GM12872 (cell line): ENCODE data around the gene ADAT2.

Experiments
- TF ChIP-seq, protein P1 (sequence below): IDR thresholded peaks from 3 replicates; pipeline ENCODE4 v1.5.1; 2011; ENCODE audit warnings: low read depth, mild to moderate bottlenecking, low read length, moderate library complexity; ENCODE audit not compliant: insufficient read depth

Gene ADAT2

DNA sequence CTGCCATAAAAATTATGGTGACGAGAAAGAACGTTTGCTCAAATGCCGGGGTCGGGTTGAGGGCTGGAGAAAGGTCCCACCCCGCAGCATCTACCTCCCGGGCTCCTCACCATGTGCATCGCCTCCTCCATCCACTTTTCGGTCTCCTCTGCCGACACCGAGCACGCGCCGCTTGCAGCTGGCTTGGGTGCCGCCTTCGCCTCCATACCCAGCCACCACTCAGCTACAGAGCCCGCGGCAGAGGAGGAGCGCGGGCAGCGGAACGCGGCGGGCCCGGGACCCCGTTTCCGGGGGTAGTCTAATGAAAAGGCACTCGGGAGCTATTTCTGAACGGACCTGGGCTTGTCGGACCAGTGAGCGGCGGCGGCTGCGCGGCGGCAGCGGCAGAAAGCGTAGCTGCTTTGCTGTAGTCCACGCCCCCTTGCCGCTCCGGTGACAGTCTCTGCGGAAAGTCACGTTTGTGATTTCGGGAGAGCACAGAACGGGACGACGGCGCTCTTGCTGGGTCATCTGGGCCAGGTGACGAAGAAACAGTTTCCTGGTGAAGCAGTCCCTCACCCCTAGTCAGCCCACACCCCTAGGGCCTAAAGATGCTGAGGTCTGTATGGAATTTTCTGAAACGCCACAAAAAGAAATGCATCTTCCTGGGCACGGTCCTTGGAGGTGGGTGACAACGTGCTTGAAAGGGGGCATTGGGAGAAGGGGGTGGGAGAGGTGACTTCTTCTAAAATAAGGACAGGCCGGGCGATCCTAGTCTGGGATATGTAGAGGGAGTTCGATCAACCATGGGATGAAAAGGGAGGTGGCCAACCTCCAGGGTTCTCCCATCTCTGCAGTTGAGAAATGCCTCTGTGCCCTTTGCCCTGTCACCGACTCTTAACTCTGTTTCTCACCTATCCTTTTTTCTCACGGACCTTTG lies at the start of gene ADAT2, which contains the start of gene PEX3:
ADAT2 (minus strand) TSS at position 243 of the 919 bp plus-strand sequence; CDS start at position 206, 37 bp downstream.
PEX3 (plus strand) TSS at position 353 of the 919 bp plus-strand sequence; CDS start at position 591, 238 bp downstream.
- TF ChIP-seq, protein P1, sequence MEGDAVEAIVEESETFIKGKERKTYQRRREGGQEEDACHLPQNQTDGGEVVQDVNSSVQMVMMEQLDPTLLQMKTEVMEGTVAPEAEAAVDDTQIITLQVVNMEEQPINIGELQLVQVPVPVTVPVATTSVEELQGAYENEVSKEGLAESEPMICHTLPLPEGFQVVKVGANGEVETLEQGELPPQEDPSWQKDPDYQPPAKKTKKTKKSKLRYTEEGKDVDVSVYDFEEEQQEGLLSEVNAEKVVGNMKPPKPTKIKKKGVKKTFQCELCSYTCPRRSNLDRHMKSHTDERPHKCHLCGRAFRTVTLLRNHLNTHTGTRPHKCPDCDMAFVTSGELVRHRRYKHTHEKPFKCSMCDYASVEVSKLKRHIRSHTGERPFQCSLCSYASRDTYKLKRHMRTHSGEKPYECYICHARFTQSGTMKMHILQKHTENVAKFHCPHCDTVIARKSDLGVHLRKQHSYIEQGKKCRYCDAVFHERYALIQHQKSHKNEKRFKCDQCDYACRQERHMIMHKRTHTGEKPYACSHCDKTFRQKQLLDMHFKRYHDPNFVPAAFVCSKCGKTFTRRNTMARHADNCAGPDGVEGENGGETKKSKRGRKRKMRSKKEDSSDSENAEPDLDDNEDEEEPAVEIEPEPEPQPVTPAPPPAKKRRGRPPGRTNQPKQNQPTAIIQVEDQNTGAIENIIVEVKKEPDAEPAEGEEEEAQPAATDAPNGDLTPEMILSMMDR = no peak

DNA sequence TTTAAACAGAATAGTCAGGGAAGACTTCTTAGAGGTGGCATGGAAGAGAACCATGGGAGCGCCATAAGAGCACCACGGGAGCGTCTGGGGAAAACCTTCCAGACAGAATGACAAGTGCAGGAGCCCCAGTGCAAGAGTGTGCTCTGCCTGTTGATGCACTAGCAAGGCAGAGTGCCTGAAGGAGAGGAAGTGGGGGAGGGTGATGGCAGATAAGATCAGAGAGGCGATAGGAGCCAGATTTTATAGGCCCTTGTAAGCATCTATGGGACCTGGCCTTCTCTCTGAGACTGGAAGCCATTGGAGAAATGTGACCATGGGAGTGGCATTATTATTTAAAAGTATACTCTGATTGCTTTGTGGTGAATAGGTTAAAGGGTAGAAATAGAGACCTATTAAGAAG lies 47.9 kb upstream of the ADAT2 start:
- TF ChIP-seq, protein P1 = no peak

DNA sequence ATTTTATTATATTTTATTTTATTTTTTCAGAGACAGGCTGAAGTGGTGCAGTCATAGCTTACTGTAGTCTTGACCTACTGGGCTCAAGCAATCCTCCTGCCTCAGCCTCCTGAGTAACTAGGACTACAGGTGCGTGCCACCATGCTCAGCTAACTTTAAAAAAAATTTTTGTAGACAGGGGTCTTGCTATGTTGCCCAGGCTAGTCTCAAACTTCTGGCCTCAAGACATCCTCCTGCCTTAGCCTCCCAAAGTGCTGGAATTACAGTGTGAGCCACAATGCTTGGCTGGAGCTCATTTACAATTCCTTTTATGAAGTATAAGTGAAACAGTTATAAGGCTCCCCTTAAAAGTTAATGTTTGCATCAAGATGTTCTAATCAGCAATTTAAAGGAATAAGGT lies 46.5 kb upstream of the ADAT2 start:
- TF ChIP-seq, protein P1 = no peak

DNA sequence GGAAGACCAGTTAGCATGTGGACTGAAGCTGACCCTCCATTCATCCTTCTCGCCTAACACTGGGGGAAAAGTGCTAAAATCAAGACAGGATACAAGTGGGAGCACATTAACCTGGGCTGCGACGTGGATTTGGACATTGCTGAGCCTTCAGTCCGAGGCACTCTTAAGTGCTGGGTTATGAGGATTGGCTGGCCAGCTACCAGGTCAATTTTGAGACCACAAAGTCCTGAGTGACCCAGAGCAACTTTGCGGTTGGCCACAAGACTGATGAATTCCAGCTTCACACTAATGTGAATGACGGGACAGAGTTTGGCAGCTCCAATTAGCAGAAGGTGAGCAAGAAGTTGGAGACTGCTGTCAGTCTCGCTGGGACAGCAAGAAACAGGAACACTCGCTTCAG lies 40.3 kb upstream of the ADAT2 start:
- TF ChIP-seq, protein P1 = no peak

DNA sequence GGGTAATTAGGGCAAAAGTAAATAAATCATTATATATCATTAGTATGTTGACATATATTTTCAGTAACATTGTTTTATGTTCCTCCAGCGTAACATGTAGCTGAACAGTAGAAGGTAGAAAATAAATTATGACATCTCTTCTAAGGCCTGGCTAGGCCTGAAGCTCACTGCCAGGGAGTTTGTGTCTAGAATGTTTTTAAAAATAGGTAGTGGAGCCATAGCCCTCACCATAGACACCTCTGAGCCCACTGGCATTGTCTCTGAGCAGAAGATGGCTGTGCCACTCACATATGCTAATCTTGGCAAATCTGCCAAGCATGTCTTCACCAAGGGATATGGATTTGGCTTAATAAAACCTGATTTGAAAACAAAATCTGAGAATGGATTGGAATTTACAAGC lies 39.7 kb upstream of the ADAT2 start:
- TF ChIP-seq, protein P1 = no peak

- TF ChIP-seq, protein P1 = no peak
These were observed 36.3 kb upstream of the ADAT2 start for GRCh38 chr6:143486752-143487151.

GRCh38 chr6:143485967-143486366 lies 35.5 kb upstream of the ADAT2 start:
- TF ChIP-seq, protein P1 = no peak
